ENCODE measurements around the gene RTTN. TPM values are rescaled to one million over a fixed set of nuclear protein-coding genes. Genes with fewer than 3 reads are reported as not detected.

RTTN gene
- total and polyA plus RNA-seq, 10 of the 15 experiments (the other 5 are each of a cell fraction or from before 2014, with no cell fraction given): 9.4 to 36.6 (median 15.7) TPM

- ChIA-PET SMC1A (ENCODE audit: uncharacterized antibody, unreplicated experiment) (interaction anchor here (0.7 to 2.1 kb wide), 6 partner anchors 8 to 81 kb away, joined by 3 to 5 read pairs (median 3); no protein-coding TSS in a partner anchor), CTCF (no interaction called here), RAD21 (ENCODE audit: unreplicated experiment) (no interaction called here), POLR2A (no interaction called here)
- intact Hi-C loops (cut with micrococcal nuclease; ENCODE audit: unreplicated experiment) (no loop called here), in situ Hi-C loops (cut with MboI) (no loop called here)
- H3K9me3 ChIP-seq (replicated peaks; ENCODE audit: control insufficient read depth, insufficient read depth, low read length): no peaks in the 10 kb centered on the region
- no peak for DNase-seq (ENCODE audit: low read depth, low spot score)
- H2AFZ ChIP-seq (ENCODE audit: control insufficient read depth, low read depth, low read length): no peak overlapping the region
- H3K4me3 ChIP-seq: no peak overlapping the region
- H3K4me1 ChIP-seq (ENCODE audit: control insufficient read depth, insufficient read depth, low read length): no peaks in the 10 kb centered on the region
- H3K79me2 ChIP-seq (ENCODE audit: control insufficient read depth, insufficient read depth, low read length): no peaks in the 10 kb centered on the region
- BruUV-seq (replicated peaks): no TSS peak
- H3K36me3 ChIP-seq (ENCODE audit: control insufficient read depth in 2 of 2, insufficient read depth in 2 of 2, low read length in 1 of 2): peaks cover 0 to 4% of the 10 kb centered on the region in 2 experiments; a peak in 3 of 4 replicates
- H3K27ac ChIP-seq (ENCODE audit: control insufficient read depth, insufficient read depth): no peak overlapping the region
- H3K9ac ChIP-seq (ENCODE audit: control insufficient read depth, insufficient read depth, low read length): no peak overlapping the region
- no peak overlapping the region for H3K4me2 ChIP-seq (ENCODE audit: control insufficient read depth, insufficient read depth)
- H3K27me3 ChIP-seq (replicated peaks in 1 of 2; ENCODE audit: control insufficient read depth in 2 of 2, insufficient read depth in 2 of 2, low read length in 1 of 2): no peaks in the 10 kb centered on the region
- H4K20me1 ChIP-seq (ENCODE audit: control insufficient read depth, insufficient read depth): no peaks in the 10 kb centered on the region
- 100% methylated on average over 4 of the region's 4 CpGs for WGBS (ENCODE audit: insufficient coverage, insufficient replicate concordance, low lambda C conversion rate, missing lambda C conversion rate)
- ATAC-seq: no peak
- FAIRE-seq: peak; percentile 56
- TF ChIP-seq FOS (IDR thresholded peaks at IDR 0.05; ENCODE audit: borderline replicate concordance, extremely low read depth, insufficient read length): no peak
- TF ChIP-seq WRNIP1 (IDR thresholded peaks at IDR 0.05; ENCODE audit: borderline replicate concordance, low read depth, low read length): no peak
- no peak for TF ChIP-seq ETV6 (conservative IDR thresholded peaks at IDR 0.05 in 1 of 2, IDR thresholded peaks at IDR 0.05 in 1 of 2; ENCODE audit: borderline replicate concordance in 1 of 2, low read depth in 1 of 2)
- no peak for TF ChIP-seq ZBTB40 (IDR thresholded peaks at IDR 0.05; ENCODE audit: borderline replicate concordance)
- TF ChIP-seq MAX (IDR thresholded peaks at IDR 0.05; ENCODE audit: low read depth, low read length): no peak
- TF ChIP-seq ATF2 (IDR thresholded peaks at IDR 0.05; ENCODE audit: low read length): no peak
- no peak for TF ChIP-seq EED (IDR thresholded peaks at IDR 0.05; ENCODE audit: low read depth)
- no peak for TF ChIP-seq MTA3 (IDR thresholded peaks at IDR 0.05; ENCODE audit: borderline replicate concordance, low read length)
- TF ChIP-seq HDGF (IDR thresholded peaks at IDR 0.05): no peak
- no peak for TF ChIP-seq E2F4 (IDR thresholded peaks at IDR 0.05; ENCODE audit: low read depth, low read length)
- no peak for TF ChIP-seq REST (IDR thresholded peaks at IDR 0.05; ENCODE audit: low read depth, low read length)
These were observed 200.8 kb downstream of the RTTN start for GRCh38 chr18:70004696-70005095.
